GM21723 (cell line): ENCODE results near the gene ARHGAP24.
"Not testable (repeated sequence)": the region's sequence is repeated elsewhere in the genome, so short reads cannot be mapped to it uniquely, and the experiment has no call there.

Source experiments
- ATAC-seq: cut with Tn5 transposase; IDR thresholded peaks from one replicate; pipeline ENCODE4 v1.9.1; 2021; ENCODE audit warnings: mild to moderate bottlenecking, moderate library complexity; ENCODE audit not compliant: unreplicated experiment

Gene ARHGAP24

GRCh38 chr4:85939595-85939994, 464.6 kb downstream of the ARHGAP24 start:
- no peak for ATAC-seq

DNA sequence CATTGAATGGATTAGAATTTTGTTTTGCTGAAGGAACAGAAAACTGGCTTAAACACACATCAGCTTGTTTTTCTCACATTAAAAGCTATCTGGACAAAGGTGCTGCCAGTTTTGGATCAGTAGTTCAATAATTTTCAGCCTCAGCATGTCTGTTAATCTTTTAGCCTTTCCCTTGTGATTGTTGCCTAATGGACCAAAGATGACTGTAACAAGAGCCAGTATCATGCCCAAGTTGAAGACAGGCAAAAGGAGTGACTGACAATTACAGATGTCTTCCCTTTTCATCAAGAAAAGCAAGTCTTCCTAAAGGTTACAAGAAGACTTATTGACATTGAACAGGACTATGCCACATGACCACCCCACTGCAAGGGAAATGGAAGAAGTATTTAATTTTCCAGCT, 465.2 kb downstream of the ARHGAP24 start:
- no peak for ATAC-seq

DNA sequence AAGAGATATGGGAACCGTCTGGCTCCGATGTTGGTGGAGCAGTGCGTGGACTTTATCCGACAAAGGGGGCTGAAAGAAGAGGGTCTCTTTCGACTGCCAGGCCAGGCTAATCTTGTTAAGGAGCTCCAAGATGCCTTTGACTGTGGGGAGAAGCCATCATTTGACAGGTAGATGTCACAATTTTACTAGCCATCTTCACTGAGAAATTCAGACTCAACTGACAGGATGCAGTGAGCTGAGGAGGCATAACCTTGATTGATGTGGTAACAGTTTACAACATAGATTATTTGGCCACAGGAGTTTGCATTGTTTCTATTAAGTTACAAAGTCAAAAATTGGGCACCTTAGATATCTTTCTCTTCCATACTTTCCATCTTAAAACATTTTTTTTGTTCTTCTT, 467.2 kb downstream of the ARHGAP24 start:
- no peak for ATAC-seq

GRCh38 chr4:85946821-85947220, 471.9 kb downstream of the ARHGAP24 start:
- no peak for ATAC-seq

DNA sequence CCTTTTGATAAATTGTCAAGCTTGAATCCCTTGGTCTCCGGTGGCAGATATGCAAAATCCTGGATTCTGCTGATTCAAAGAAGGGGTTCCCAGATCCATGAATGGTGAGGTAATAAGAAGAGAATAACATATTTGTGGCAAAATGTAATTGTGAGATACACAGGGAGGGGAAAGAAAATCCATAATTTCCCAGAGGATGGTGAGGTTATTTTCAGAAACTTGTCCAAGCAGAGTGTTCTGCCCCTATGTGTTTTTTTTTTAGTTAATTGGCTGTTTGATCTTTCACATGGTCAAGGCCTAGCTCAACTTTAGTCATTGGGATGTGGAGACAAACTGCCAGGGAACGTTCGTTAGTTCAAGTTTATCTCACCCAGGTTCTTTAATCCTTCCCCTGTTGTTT, 476.1 kb downstream of the ARHGAP24 start:
- ATAC-seq, result no peak

GRCh38 chr4:85952528-85952927, 477.6 kb downstream of the ARHGAP24 start:
- ATAC-seq, result no peak

GRCh38 chr4:85952972-85953650, 478.2 kb downstream of the ARHGAP24 start:
- ATAC-seq, result no peak

- no peak for ATAC-seq
Measured at GRCh38 chr4:85953651-85954018, 478.7 kb downstream of the ARHGAP24 start.

DNA sequence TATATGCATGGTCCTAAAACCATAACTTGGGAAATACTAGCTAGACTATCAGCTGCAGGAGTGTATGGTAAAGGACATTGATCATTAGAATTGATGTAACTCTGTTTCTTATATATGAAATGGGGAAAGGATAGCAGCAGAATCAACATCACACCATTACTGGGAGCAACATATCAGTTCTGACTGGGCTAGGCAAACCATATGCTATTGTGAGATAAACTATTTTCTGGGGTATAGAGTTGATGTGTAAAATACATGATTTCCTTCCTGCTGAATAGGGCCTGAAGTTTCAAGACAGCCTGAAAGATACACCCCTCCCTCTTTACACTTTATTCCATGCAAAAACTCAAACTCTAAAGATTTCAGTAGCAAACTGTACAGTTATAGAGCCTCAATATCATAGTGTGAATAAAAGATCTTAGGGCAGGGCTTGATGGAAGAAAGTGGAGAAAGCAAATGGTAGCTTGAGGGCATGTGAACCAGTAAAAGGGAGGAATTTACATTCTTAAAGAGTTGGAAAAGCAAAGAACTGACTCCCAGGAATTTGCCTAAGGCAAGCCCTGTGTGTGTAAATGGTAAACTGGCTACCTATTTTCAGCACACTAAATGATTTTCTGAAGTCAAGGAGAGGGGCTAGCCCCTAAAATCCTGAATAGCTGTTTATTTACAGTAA, 480.8 kb downstream of the ARHGAP24 start:
- no peak for ATAC-seq

- ATAC-seq, result no peak
Measured at GRCh38 chr4:85956293-85956945, 481.5 kb downstream of the ARHGAP24 start.

DNA sequence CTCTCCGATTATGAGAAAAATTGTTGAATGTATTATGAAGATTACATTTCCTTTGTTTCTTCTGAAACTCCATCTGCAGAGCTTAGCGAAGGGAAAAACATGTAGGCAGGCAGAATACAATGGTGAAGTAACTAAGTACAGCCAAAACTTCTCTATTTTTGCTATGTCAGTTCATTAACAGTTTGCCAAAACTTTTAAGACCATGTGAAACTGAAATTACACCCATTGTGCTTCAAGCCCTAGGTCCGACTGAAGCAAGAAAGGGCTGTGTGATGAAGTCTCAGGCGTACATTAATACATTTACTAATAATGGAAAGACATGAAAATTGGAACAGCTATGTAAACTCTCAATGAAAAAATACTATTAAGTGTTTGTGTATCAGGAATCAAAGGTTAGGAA, 486.9 kb downstream of the ARHGAP24 start:
- ATAC-seq, result no peak

- ATAC-seq, result no peak
Measured at GRCh38 chr4:85963231-85963630, 488.3 kb downstream of the ARHGAP24 start.

DNA sequence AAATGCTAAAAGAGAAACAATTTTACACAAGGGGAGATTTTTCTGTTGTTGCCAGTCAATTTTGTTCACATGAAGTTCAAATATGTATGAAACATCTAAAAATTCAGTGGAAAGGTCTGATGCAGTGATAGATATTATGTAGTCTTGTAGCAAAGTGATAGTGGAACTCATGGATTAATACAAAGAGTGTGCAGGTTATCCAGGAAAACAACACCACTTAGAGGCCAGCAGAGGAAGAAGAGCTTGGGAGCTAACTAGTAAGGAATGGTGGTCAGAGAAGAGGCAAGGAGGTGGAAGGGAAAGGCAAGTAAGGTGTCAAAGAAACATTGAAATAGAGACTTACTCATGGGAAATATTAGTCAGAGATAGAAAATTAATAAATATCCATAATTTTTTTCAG, 489.3 kb downstream of the ARHGAP24 start:
- no peak for ATAC-seq

DNA sequence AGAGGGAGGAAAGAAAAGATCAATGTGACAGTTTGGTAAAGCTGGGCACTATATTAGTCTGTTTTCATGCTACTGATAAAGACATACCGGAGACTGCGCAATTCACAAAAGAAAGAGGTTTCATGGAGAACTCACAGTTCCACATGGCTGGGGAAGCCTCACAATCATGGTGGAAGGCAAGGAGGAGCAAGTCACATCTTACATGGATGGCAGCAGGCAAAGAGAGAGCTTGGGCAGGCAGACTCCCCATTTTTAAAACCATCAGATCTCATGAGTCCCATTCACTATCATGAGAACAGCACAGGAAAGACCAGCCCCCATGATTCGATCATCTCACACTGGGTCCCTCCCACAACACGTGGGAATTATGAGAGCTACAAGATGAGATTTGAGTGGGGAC, 490.1 kb downstream of the ARHGAP24 start:
- ATAC-seq, result not testable (repeated sequence)

DNA sequence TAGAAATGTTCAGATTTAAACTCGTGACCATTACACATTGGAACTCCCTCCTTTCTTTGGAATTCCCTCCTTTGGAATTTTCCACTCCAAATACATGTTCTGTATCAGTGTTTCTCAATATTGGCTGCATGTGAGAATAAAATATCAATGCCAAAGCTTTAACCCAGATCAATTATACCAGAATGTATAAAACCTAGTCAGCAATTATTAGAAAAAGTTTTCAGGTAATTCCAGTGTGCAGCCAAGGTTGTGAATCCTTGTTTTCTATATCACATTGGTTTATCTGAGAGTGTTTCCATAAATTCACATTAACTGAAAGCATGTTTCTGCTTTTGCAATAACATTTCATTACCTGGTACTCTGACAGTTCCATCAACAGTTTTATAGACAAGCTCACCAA, 490.6 kb downstream of the ARHGAP24 start:
- no peak for ATAC-seq

DNA sequence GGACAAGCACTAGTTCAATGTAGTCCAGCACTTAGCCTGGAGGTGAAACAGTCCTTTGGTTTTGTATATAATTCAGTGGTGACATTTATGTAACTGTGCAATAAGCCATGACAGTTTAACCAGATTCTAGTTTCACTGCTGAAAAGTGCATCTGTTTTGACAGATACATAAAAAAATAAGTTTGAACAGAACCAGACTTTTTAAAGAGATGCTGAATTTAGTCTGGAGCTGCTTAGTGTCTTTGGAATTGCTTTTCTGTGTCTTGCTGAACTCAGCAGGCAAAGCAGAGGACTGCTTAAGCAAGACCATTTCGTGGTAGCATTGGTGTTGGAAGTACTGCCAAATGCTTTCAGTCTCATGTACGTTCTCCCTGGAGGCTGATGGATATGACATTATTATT, 491.4 kb downstream of the ARHGAP24 start:
- no peak for ATAC-seq

GRCh38 chr4:85967872-85968271, 492.9 kb downstream of the ARHGAP24 start:
- ATAC-seq, result no peak

GRCh38 chr4:85968945-85969819, 494.2 kb downstream of the ARHGAP24 start:
- peak; percentile 82 for ATAC-seq

- no peak for ATAC-seq
Measured at GRCh38 chr4:85970535-85970934, 495.6 kb downstream of the ARHGAP24 start.

- peak; percentile 73 for ATAC-seq
Measured at GRCh38 chr4:85979276-85979675, 504.3 kb downstream of the ARHGAP24 start.

- ATAC-seq, result no peak
Measured at GRCh38 chr4:85986266-85986665, 511.3 kb downstream of the ARHGAP24 start.
